Stimulated activated CD4-positive, alpha-beta T cell treated with anti-CD3 and anti-CD28 coated beads, Interleukin-4, amount 100 ng/mL, for 4 hours (primary cell): Measurements from ENCODE around the gene NCOA3.

Experiments used
- DNase-seq, 2 experiments: peaks; one replicate each; pipeline ENCODE4 v3.0.0-alpha.2; 2020

The NCOA3 gene

GRCh38 chr20:47669489-47669888, 167.8 kb downstream of the NCOA3 start:
- DNase-seq = no peak

DNA sequence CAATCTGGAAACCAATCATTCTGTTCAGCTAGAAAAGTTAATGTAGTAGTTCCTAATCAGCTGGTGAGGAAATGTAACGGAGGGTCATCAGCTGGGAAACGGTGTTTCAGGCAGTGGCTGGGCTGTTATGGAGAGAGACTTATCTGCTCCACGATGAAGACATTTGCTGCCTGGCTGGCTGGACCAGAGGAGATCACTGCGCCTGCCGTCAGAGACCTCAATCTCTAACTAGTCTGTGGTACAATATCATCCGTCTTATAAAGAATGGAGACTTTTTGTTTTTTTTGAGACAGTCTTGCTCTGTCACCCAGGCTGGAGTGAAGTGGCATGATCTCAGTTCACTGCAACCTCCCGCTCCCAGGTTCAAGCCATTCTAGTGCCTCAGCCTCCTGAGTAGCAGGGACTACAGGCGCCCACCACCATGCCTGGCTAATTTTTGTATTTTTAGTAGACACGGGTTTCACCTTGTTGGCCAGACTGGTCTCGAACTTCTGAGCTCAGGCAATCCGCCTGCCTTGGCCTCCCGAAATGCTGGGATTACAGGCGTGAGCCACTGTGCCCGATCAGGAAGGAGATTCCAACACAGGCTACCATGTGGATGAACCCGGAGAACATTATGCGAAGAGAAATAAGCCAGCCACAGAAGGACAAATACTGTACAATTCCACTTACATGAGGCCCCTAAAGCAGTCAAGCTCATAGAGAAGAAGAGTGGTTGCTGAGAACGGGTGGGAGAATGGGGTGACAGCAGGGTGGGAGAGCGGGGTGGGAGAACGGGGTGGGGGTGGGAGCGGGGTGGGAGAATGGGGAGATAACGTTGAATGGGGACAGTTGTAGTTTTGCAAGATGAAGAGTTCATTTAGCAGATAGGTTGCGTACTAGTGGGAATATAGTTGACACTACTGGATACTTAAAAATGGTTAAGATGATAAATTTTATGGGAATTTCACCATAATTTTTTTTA, 168.5 kb downstream of the NCOA3 start:
- no peak for DNase-seq

DNA sequence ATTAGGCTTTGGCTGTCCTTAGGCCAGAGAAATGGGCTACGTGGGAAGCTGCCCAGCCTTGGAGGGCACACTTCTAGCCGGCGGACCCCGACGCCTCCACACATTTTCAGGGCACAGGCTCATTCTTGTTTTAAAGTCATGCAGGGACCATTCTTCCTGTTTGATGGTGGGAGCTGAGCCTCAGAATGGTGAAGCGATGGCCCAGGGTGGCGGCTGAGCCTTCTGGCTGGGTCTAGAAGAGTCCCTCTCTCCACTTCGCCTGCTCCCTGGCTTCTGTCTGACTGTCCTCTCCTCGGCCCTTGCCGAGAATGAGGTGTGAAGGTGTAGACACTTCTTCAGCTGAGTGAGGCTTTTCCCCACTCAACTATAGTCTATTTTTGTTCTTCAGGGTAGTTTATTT, 169.2 kb downstream of the NCOA3 start:
- no peak for DNase-seq

DNA sequence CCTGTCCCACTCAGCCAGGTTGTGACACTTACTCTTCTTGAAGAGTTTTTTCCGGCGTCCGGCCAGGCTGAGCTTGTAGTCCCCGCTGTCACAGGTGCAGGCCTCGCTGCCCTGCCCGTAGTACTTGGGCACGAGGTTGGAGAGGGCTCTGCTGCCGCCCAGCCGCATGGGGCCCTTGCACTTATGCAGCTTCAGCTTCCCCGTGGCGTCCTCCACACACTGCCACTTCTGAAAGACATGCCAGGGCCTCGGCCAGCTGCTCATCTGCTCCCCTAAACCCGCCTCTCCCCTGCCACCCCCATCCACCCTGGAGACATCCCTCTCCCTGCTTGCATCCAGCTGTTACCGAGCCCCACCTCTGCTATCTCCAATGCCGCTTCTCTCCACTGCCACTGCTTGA, 170.5 kb downstream of the NCOA3 start:
- DNase-seq = no peak

GRCh38 chr20:47672886-47673670, 171.4 kb downstream of the NCOA3 start:
- DNase-seq = no peak

DNA sequence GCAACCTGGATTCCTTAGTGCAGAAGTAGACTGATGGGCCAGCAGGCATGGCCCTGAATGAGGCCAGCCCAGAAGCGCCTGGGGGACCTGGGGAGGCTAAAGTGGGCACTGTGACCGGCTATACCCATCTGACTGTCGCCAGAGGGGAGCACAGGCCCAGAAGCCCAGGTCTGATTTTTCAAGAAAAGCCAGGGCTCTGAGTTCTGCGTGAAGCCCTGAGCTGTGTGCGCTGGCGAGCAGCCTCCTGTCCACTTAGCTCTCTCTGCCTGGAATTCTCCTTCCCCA, 171.9 kb downstream of the NCOA3 start:
- no peak for DNase-seq

DNA sequence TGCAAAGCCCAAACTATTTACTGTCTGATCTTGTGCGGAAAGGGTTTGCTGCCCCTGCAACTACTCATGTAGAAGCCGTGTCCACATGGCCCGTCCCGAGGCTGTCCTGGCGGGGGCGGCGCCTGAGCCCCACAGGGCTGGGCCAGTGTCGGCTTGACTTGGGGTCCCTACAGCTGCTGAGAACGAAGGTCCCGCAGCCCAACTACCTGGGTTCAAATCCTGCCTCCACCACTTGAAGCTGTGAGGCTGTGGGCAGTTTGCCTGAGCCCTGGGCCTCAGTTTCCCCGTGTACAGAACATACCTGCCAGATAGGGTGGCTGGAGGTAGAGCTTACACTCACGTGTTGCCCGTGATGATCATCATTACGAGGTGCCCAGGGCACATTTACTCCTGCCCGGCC, 172.5 kb downstream of the NCOA3 start:
- DNase-seq = no peak

DNA sequence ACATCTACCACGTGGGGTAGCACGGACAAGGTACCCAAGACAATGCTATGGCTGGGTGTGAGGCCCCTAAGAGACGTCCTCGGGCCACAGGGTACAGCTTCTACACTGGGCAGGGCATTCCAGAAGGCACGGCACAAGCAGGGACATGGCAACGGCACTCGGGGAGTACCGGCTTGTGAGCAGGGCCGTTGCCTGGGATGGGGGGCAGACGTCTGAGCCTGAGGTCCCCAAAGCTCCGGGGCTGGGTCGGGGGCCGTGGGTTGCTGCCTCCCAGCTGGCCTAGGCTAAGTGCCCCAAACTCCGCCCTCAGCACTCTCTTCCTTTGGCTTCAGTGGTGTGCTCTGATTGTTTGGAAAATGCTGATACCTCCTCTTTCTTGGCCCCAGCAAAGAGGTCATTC, 173.0 kb downstream of the NCOA3 start:
- no peak for DNase-seq

- no peak for DNase-seq
Observed at GRCh38 chr20:47675190-47676142, 173.8 kb downstream of the NCOA3 start.

DNA sequence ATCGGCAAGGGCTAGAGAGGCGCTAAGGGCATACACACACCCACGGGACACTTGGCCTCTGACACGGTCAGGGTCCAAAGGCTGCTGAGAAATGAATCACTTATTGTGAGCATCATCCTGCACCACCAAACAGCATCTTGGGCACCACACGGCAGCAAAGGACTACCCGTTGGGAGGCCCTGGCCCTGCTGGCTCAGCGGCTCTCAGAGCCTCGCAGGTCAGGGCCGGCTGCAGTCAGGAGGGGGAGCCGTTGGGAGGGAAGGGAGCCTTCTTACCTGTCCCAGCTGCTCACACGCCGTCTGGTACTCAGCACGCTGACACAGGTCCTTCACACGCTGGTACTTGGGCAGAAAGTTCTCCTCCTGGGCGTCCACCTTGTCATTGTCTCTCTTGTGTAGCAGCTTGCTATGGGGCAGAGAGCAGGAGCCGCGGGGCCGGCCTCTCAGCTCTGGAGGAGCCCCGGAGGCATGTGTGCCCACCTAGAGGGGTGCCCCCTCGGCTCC, 174.6 kb downstream of the NCOA3 start:
- no peak for DNase-seq

DNA sequence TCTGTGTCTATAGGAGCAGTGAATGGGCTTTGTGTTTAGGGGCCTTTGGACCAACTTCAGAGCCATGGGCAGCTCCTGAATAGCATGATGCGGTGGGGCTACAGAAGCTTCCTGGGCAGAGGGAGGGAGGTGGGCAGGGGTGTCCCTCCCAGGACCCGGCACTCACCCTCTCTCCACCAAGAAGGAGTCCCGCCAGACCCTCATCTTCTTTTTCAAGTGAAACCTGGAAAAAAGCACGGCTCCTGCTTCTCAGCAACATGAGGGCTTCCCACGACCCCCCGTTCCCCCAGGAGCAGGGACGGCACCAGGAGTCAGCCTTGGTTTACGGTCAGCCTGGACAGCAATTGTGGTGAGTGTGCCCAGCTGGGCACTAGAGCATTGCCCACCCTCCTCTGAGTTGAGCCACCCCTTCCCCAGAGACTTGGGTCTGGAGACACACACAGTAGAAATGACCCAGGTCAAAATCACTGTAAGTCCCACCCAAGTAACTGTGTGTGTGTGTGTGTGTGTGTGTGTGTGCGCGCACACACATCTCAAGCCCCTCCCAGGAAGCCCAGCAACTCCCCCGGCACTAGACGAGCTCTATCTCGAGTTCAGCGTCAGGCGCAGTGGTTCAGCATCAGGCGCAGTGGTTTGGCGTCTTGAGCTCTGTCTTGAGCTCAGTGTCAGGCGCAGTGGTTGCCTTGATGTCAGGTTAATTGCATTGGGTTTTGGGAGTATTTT, 175.4 kb downstream of the NCOA3 start:
- no peak for DNase-seq

- peak; percentile 49 to 60 for DNase-seq
Observed at GRCh38 chr20:47677635-47678453, 176.2 kb downstream of the NCOA3 start.

- DNase-seq = no peak
Observed at GRCh38 chr20:47678536-47678935, 176.8 kb downstream of the NCOA3 start.

DNA sequence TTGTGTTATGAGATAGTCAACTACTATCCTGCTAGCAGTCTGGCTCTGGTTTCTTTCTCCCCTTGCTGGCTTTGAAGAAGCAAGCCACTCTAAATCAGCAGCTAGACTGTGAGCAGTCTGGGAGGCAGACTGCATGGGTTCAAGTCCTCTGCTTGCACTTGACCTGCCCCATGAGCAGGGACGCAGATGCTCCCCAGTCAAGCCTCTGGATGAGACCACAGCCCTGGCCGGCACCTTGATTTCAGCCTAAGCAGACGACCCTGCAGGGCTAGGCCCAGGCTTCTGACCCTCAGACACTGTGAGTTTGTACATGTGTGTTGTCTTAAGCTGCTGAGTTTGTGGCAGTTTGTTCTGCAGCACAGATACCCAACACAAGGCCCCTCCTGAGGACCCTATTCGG, 177.8 kb downstream of the NCOA3 start:
- no peak for DNase-seq

DNA sequence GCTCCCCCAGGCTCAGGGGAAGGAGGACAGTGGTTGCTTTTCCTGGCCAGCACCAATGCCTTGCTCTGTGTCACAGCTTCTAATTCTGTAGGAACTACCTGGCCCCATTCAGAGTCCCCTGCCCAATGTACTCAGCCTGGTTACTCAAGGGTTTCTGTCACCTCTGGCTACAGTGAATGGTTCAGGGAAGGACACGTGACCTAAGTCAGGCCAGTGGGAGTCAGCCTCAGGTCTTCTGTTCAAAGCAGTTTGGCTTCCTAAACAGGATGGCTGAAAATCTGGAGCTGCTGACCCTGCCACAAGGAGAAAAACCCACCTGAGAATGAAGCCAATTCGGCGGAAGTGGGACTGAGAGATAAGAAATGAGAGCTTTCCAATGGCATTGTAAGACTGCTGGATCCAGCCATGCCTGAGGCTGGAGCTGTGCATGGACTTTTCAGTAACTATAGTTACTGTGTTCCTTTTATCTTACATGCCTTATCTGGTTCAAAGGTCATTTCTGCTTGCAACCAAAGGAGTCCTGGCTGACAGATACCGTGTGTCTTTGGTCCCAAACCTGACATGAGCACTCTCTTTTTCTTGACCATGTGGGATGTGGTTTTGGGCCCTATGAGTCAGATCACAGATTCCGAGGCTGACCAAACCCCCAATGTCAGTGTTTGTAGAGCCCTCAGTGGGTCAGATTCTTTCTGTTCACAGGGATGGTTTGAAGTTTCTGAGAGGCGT, 179.3 kb downstream of the NCOA3 start:
- no peak for DNase-seq

DNA sequence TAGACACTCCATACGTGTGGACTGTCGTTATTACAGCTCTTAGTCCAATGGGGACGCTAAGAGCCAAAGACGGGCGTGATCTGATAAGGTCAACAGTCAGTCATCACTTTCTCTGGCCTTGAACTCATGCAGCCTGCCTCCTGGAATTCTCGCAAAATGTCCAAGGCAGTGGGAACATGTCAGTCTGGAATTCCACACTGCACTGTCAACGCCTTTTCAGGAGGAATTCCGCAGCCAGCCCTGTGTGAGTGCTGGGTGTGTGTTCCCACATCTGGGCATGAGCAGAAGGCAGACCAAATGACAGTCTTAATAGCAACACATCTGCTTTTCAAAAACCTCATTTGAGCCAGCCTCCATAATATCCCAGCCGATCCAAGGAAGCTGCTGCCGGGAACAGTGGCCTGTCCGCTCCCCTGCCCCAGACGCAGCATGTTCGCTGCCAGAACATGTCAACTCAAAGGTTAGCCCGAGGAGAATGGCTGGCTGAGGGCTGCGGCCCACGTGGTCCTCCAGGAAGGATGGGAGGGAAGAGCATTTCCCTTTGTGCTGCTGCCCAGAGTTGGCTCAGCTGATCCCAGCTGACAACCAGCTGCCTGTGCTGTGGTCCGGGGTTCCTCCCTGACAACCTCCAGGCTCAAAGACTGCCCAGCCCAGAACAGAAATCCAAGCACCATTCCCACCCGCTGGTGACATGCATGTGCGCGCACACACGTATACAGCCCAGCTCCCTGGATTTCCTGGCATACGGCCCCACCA, 180.5 kb downstream of the NCOA3 start:
- no peak for DNase-seq

- no peak for DNase-seq
Observed at GRCh38 chr20:47682916-47683315, 181.2 kb downstream of the NCOA3 start.

GRCh38 chr20:47684306-47685080, 182.8 kb downstream of the NCOA3 start:
- DNase-seq = no peak

DNA sequence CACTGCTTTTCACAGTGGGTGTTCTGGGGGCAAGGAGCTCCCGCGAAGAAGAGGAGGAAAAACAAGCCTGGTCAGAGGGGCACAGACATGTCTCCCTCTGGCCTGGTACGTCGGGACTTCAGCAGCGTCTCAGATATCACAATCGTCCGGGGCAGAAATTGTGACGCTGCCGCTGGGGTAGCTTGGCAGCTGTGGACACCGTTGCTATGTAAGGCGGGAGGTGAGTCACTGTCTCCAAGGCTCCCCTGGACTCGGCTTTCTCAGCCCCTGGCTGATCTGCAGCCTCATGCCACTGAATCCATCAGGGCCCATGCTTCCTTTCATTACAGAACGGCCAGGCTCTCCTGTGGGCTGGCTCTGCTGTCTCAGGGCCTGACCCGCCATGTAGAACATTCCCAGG, 184.9 kb downstream of the NCOA3 start:
- no peak for DNase-seq
